Peyer's patch (tissue), 4 donors: ENCODE measurements around the gene ZDHHC22. TPM values are rescaled to one million over a fixed set of nuclear protein-coding genes. Genes with fewer than 3 reads are reported as not detected.

Source experiments
- DNase-seq, 3 donors: peaks; one replicate each; pipeline ENCODE4 v3.0.0-alpha.2; 2017 to 2019
- H3K27ac ChIP-seq, 4 donors: fragments of 200-600 bp; sonication (generic); one replicate each; pipeline ENCODE4 v1.5.1; 2016 to 2019
- H3K27me3 ChIP-seq, 2 donors: fragments of 200-600 bp; sonication (generic); one replicate each; pipeline ENCODE4 v1.5.1; 2019
- H3K36me3 ChIP-seq, 3 donors: fragments of 200-600 bp; sonication (generic); one replicate each; pipeline ENCODE4 v1.5.1; 2016 to 2019
- H3K4me1 ChIP-seq, 4 donors: fragments of 200-600 bp; sonication (generic); one replicate each; pipeline ENCODE4 v1.5.1; 2016 to 2019
- H3K4me3 ChIP-seq, 4 donors: fragments of 200-600 bp; sonication (generic); 1 replicate in 3 of 4; 2 replicates in 1 of 4; pipeline ENCODE4 v1.5.1; 2016 to 2019; ENCODE audit warnings: mild to moderate bottlenecking in 1 of 4
- H3K9me3 ChIP-seq, 4 donors: fragments of 200-600 bp; sonication (generic); one replicate each; pipeline ENCODE4 v1.5.1; 2016 to 2019; ENCODE audit warnings: mild to moderate bottlenecking in 1 of 4
- POLR2A ChIP-seq, 2 donors: fragments of 450-650 bp; IDR thresholded peaks; one replicate each; pipeline ENCODE4 v1.5.1; 2017; ENCODE audit warnings: antibody characterized with exemption in 2 of 2, mild to moderate bottlenecking in 2 of 2, moderate library complexity in 2 of 2
- total RNA-seq, 4 donors: library from RNA; depleted of rRNA; stranded (reverse); fragments of >200 nt; gene quantifications; one replicate each; pipeline ENCODE4 v1.1.0, GENCODE V29; 2016
- TF ChIP-seq, protein P1 (sequence below), 6 experiments: fragments of 450-650 bp in 4 of 6; fragments of 200-600 bp in 2 of 6; sonication (generic) in 1 of 6; IDR thresholded peaks; one replicate each; pipeline ENCODE4 v1.5.1; 2017 to 2019; ENCODE audit warnings: antibody characterized with exemption in 6 of 6, mild to moderate bottlenecking in 3 of 6, moderate library complexity in 1 of 6

The ZDHHC22 gene
- total RNA-seq, 4 donors from 2014 or later: 0.57 TPM; not detected in 3

DNA sequence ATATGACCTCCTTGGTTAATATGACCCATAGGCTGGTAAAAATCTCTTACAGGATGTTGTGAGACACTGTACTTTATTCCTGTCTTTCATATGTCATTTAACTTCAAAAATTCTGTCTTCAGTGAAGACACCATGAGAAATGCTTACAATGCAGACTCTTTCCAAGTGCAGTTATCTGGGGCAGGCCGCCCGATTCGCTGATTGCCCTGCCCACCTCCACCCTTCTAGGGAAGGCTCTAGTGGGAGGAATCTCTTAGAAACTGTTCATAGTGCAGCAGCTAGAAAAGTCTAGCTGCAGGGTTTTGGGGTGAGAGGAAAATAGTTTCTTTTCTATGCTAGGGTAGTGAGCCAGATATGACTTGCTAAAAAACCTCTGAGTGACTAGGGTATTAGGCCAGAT lies 58.5 kb downstream of the ZDHHC22 start:
- DNase-seq: no peak
- TF ChIP-seq, protein P1, sequence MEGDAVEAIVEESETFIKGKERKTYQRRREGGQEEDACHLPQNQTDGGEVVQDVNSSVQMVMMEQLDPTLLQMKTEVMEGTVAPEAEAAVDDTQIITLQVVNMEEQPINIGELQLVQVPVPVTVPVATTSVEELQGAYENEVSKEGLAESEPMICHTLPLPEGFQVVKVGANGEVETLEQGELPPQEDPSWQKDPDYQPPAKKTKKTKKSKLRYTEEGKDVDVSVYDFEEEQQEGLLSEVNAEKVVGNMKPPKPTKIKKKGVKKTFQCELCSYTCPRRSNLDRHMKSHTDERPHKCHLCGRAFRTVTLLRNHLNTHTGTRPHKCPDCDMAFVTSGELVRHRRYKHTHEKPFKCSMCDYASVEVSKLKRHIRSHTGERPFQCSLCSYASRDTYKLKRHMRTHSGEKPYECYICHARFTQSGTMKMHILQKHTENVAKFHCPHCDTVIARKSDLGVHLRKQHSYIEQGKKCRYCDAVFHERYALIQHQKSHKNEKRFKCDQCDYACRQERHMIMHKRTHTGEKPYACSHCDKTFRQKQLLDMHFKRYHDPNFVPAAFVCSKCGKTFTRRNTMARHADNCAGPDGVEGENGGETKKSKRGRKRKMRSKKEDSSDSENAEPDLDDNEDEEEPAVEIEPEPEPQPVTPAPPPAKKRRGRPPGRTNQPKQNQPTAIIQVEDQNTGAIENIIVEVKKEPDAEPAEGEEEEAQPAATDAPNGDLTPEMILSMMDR (IDR thresholded peaks at IDR 0.05): no peak
- TF ChIP-seq POLR2A (IDR thresholded peaks at IDR 0.05): no peak
- no peaks in the 10 kb centered on the region for H3K36me3 ChIP-seq
- no peak overlapping the region for H3K27ac ChIP-seq
- H3K4me1 ChIP-seq: no peaks in the 10 kb centered on the region
- no peaks in the 10 kb centered on the region for H3K9me3 ChIP-seq
- no peaks in the 10 kb centered on the region for H3K27me3 ChIP-seq
- H3K4me3 ChIP-seq: no peak overlapping the region

DNA sequence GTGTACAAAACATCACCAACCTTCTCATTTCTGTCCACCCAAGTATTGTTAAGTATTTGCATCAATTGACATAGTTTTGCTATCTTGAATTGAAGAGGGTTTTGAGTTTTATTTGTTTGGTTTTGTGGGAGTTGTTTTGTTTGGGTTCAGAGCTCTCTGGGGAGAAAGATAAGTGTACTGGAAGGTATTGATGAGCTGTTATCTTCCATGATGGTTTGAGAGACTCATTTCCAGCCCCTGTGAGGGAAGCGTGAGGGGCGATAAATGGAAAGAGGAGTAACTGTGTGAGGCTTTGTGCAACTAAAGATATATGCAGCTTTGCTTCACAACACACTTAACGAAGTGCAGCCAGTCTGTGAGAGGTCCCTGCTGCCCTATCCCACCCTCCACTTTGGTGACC lies 59.2 kb downstream of the ZDHHC22 start:
- no peak overlapping the region for H3K4me3 ChIP-seq
- no peaks in the 10 kb centered on the region for H3K36me3 ChIP-seq
- no peak for DNase-seq
- no peaks in the 10 kb centered on the region for H3K4me1 ChIP-seq
- no peak overlapping the region for H3K27ac ChIP-seq
- H3K27me3 ChIP-seq: no peaks in the 10 kb centered on the region
- H3K9me3 ChIP-seq: no peaks in the 10 kb centered on the region
- no peak for TF ChIP-seq POLR2A (IDR thresholded peaks at IDR 0.05)
- TF ChIP-seq, protein P1 (IDR thresholded peaks at IDR 0.05): no peak

Other genes starting within 250 kb of the ZDHHC22 start
- gene IRF2BPL, start 113.1 kb downstream of the ZDHHC22 start, total RNA-seq: 10 to 100 TPM; 10.3 to 20.6 (median 16.4) TPM
- gene CIPC, start 43.5 kb downstream of the ZDHHC22 start, total RNA-seq: 10 to 100 TPM; 22.3 to 66.7 (median 52.1) TPM
- 10 to 100 TPM in 2 of 4 donors, 1 to 10 TPM in 2; 3.3 to 43.7 (median 11.3) TPM for gene TMEM63C, start 40.0 kb upstream of the ZDHHC22 start, total RNA-seq
- gene NGB, start 129.4 kb upstream of the ZDHHC22 start, total RNA-seq: not detected
- 10 to 100 TPM; 19.0 to 43.0 (median 31.6) TPM for gene POMT2, start 179.1 kb upstream of the ZDHHC22 start, total RNA-seq
- 10 to 100 TPM; 18.0 to 49.9 (median 36.0) TPM for gene GSTZ1, start 179.2 kb upstream of the ZDHHC22 start, total RNA-seq
- 1 to 10 TPM; 7.4 to 9.9 (median 7.5) TPM for gene TMED8, start 235.3 kb upstream of the ZDHHC22 start, total RNA-seq
- 1 to 10 TPM in 1 of 4 donors, under 1 TPM in 1, not detected in 2; 0.35 to 1.7 TPM for gene SAMD15, start 235.6 kb upstream of the ZDHHC22 start, total RNA-seq